Lung (tissue), 12 donors: ENCODE data around the gene KNDC1. TPM values are rescaled to one million over a fixed set of nuclear protein-coding genes. Genes with fewer than 3 reads are reported as not detected.

ENCODE experiments used
- ATAC-seq: fragments of 200-7000 bp; cut with Tn5 transposase; one replicate; pipeline ENCODE4 v1.9.1; 2020; ENCODE audit warnings: moderate number of reproducible peaks; ENCODE audit not compliant: insufficient read depth, low FRiP score
- DNase-seq, 3 donors: peaks; one replicate each; pipeline ENCODE4 v3.0.0-alpha.2; 2013 to 2017
- H3K27ac ChIP-seq, 2 donors: one replicate each; pipeline ENCODE4 v1.5.1; 2013; ENCODE audit warnings: mild to moderate bottlenecking in 2 of 2, moderate library complexity in 2 of 2, control low read depth in 1 of 2, inconsistent platforms in 1 of 2, low read depth in 1 of 2, low read length in 1 of 2
- H3K27me3 ChIP-seq, 3 donors: one replicate each; pipeline ENCODE4 v1.5.1; 2013; ENCODE audit warnings: low read length in 2 of 3; ENCODE audit not compliant: control insufficient read depth in 3 of 3, insufficient read depth in 3 of 3
- H3K36me3 ChIP-seq, 4 donors: one replicate each; pipeline ENCODE4 v1.5.1; 2013; ENCODE audit warnings: low read length in 4 of 4, mild to moderate bottlenecking in 1 of 4, moderate library complexity in 1 of 4; ENCODE audit not compliant: control insufficient read depth in 4 of 4, insufficient read depth in 4 of 4
- H3K4me1 ChIP-seq, 5 donors: one replicate each; pipeline ENCODE4 v1.5.1; 2013; ENCODE audit warnings: low read length in 5 of 5, mild to moderate bottlenecking in 2 of 5, moderate library complexity in 1 of 5; ENCODE audit not compliant: control insufficient read depth in 5 of 5, insufficient read depth in 5 of 5
- H3K4me3 ChIP-seq: one replicate; pipeline ENCODE4 v1.5.1; 2013; ENCODE audit warnings: mild to moderate bottlenecking, control low read depth, moderate library complexity
- H3K9ac ChIP-seq, 2 donors: one replicate each; pipeline ENCODE4 v1.5.1; 2013; ENCODE audit warnings: low read length in 2 of 2, control low read depth in 1 of 2; ENCODE audit not compliant: insufficient read depth in 1 of 2
- H3K9me3 ChIP-seq, 4 donors: one replicate each; pipeline ENCODE4 v1.5.1; 2013; ENCODE audit warnings: low read length in 3 of 4, mild to moderate bottlenecking in 1 of 4, moderate library complexity in 1 of 4; ENCODE audit not compliant: control insufficient read depth in 4 of 4, insufficient read depth in 3 of 4
- CTCF ChIP-seq: IDR thresholded peaks from 2 replicates; pipeline ENCODE4 v1.5.1; 2012; ENCODE audit warnings: mild to moderate bottlenecking; ENCODE audit errors: control extremely low read depth, extremely low read depth
- WGBS, 2 donors: extraction: QIAGEN DNeasy Blood & Tissue Kit; methylation state at CpG; one replicate each; pipeline ENCODE4 v1.1.7; 2013; 5-methylcytosine and 5-hydroxymethylcytosine counted together
- polyA plus RNA-seq, 2 donors: library from polyadenylated mRNA; stranded (reverse); fragments of 200-250 nt; gene quantifications; one replicate each; pipeline ENCODE4 v1.2.1, GENCODE V29; 2013
- total RNA-seq, 2 donors: library from RNA; depleted of rRNA in 1 of 2; stranded (reverse); fragments of >200 nt in 1 of 2; gene quantifications; one replicate each; pipeline ENCODE4 v1.2.1, GENCODE V29; 2014 to 2021
- donor health status: control.
- donor health status: control.
- donor health status: Bipolar disorder and iron deficiency.
- donor health status: healthy.
- donor health status: DM: yes; HTN: yes; CAD: no.

Gene KNDC1
- total and polyA plus RNA-seq, 4 donors = 3.2 to 21.0 (median 6.7) TPM

- WGBS, 2 donors = 94 to 97% methylated on average over 12 of the region's 12 CpGs
- ATAC-seq = no peak
- H3K4me1 ChIP-seq = no peaks in the 10 kb centered on the region
- no peak for TF ChIP-seq CTCF
- H3K9me3 ChIP-seq = peaks cover 0 to 10% (median 0%) of the 10 kb centered on the region in 4 donors
- H3K9ac ChIP-seq = no peak overlapping the region
- no peak overlapping the region for H3K4me3 ChIP-seq
- H3K27me3 ChIP-seq = no peaks in the 10 kb centered on the region
- no peak for DNase-seq
- no peaks in the 10 kb centered on the region for H3K36me3 ChIP-seq
- no peak overlapping the region for H3K27ac ChIP-seq
Measured at GRCh38 chr10:133177380-133178157, 17.6 kb downstream of the KNDC1 start.

GRCh38 chr10:133178357-133179127 lies 18.5 kb downstream of the KNDC1 start:
- H3K27me3 ChIP-seq = no peaks in the 10 kb centered on the region
- H3K27ac ChIP-seq = no peak overlapping the region
- H3K4me1 ChIP-seq = no peaks in the 10 kb centered on the region
- ATAC-seq (no peak), DNase-seq (no peak)
- no peak overlapping the region for H3K4me3 ChIP-seq
- WGBS, 2 donors = 93 to 94% methylated on average over 29 of the region's 29 CpGs
- no peak overlapping the region for H3K9ac ChIP-seq
- H3K9me3 ChIP-seq = peaks cover 0 to 10% (median 0%) of the 10 kb centered on the region in 4 donors
- no peak for TF ChIP-seq CTCF
- H3K36me3 ChIP-seq = no peaks in the 10 kb centered on the region

- no peak for DNase-seq
- no peaks in the 10 kb centered on the region for H3K27me3 ChIP-seq
- H3K9ac ChIP-seq = no peak overlapping the region
- H3K4me3 ChIP-seq = no peak overlapping the region
- TF ChIP-seq CTCF = no peak
- no peak overlapping the region for H3K27ac ChIP-seq
- H3K9me3 ChIP-seq = peaks cover 0 to 13% (median 0%) of the 10 kb centered on the region in 4 donors
- no peak for ATAC-seq
- no peaks in the 10 kb centered on the region for H3K4me1 ChIP-seq
- H3K36me3 ChIP-seq = peaks cover 0 to 4% (median 1%) of the 10 kb centered on the region in 4 donors
- 85 to 86% methylated on average over 11 of the region's 11 CpGs for WGBS, 2 donors
Measured at GRCh38 chr10:133179128-133179520, 19.1 kb downstream of the KNDC1 start.
